Jurkat, Clone E6-1 (cell line): ENCODE measurements around the gene CDC42EP1.
"Not testable (repeated sequence)": the region's sequence is repeated elsewhere in the genome, so short reads cannot be mapped to it uniquely, and the experiment has no call there.

Experiments used
- DNase-seq: peaks from one replicate; pipeline ENCODE4 v3.0.0-alpha.2; 2011; ENCODE audit warnings: low read depth, low spot score
- H3K4me3 ChIP-seq: 2 replicates; pipeline ENCODE4 v1.5.1; 2011; ENCODE audit warnings: mild to moderate bottlenecking, low read length, control low read depth, moderate library complexity

CDC42EP1 gene

DNA sequence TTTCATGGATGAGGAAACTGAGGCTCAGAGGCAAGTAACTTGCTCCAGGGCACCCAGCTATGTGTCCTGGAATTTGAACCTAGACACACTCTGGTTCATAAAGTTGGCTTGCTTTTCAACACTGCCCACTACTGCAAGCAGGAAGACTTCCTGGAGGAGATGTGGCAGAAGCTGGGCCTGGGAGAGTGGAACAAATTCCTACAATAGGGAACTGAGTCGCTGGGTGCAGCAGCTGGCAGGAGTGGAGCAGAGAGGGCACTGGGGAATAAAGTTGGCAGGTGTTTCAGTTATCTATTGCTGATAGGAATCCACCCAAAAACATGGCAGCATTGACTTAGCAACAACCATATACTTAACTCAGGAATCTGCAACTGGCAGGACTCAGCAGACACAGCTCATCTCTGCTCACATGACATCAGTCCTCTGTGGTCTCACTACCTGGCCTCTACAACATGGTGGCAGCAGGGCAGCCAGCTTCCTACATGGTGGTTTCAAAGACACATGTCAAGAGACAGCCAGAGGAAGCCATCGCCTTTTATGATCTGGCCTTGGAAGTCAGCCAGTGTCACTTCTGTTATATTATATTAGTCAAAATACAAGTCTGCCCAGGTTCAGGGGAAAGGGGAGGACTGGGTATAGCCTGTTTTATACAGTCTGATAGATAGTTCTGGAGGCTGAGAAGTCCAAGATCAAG, 30.5 kb upstream of the CDC42EP1 start:
- no peak overlapping the region for H3K4me3 ChIP-seq

GRCh38 chr22:37533995-37534394, 26.3 kb upstream of the CDC42EP1 start:
- no peak for DNase-seq
- no peak overlapping the region for H3K4me3 ChIP-seq

More for the DNA sequence above, 30.5 kb upstream of the CDC42EP1 start:
- DNase-seq, result peak; percentile 41

GRCh38 chr22:37534445-37534844, 25.8 kb upstream of the CDC42EP1 start:
- DNase-seq, result no peak
- H3K4me3 ChIP-seq, result no peak overlapping the region

GRCh38 chr22:37535159-37535558, 25.1 kb upstream of the CDC42EP1 start:
- no peak overlapping the region for H3K4me3 ChIP-seq
- no peak for DNase-seq

GRCh38 chr22:37538590-37539357, 21.5 kb upstream of the CDC42EP1 start:
- H3K4me3 ChIP-seq, result no peak overlapping the region
- DNase-seq, result peak; percentile 82

GRCh38 chr22:37539790-37540189, 20.5 kb upstream of the CDC42EP1 start:
- not testable (repeated sequence) for DNase-seq, H3K4me3 ChIP-seq

- H3K4me3 ChIP-seq, DNase-seq: not testable (repeated sequence)
These were observed 17.9 kb upstream of the CDC42EP1 start for GRCh38 chr22:37542416-37542815.

- no peak for DNase-seq
- no peak overlapping the region for H3K4me3 ChIP-seq
These were observed 17.3 kb upstream of the CDC42EP1 start for GRCh38 chr22:37542959-37543358.

GRCh38 chr22:37544955-37545702, 15.2 kb upstream of the CDC42EP1 start:
- DNase-seq, result no peak
- H3K4me3 ChIP-seq, result no peak overlapping the region

GRCh38 chr22:37545703-37546436, 14.4 kb upstream of the CDC42EP1 start:
- no peak for DNase-seq
- H3K4me3 ChIP-seq, result no peak overlapping the region

GRCh38 chr22:37546437-37547250, 13.6 kb upstream of the CDC42EP1 start:
- H3K4me3 ChIP-seq, result no peak overlapping the region
- DNase-seq, result no peak

DNA sequence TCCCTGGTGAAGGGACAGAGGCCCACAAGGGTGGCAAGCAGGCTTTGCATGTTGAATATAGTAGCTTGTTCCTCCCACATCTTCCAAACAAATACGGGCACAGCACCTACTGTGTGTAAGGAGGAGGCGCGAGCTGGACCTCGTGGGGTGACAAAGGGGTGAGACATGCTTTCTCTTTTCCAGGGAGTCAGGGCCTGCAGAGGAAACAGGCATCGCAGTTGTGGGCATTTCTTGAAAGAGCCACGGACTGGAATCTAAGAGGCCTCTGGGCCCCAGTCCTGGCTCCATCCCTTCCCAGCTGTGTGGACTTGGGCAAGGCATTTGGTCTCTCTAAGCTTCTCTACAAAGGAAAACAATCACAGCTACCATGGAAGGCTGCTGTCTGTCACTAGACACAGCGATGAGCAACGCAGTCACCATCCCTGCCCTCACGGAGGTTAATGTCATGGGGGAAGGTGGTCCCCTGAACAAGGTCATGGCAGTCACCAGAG, 13.0 kb upstream of the CDC42EP1 start:
- no peak overlapping the region for H3K4me3 ChIP-seq
- no peak for DNase-seq

DNA sequence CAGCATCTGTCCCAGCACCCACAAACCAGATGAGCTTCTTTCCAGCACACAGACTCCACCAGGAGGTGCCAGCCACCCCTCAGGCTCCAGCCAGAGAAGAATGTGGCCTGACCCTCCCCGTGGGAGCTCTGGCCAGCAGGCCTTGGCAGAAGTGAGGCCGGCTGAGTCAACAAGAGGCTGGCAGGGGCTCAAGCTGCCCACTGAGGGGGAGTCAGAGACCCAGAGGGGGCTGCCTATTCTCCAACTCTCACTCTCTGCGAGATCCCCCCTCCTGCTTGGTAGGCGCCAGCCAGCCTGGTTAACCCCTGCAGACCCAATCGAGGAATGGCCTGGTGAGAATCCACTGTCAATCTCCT, 10.6 kb upstream of the CDC42EP1 start:
- no peak for DNase-seq
- H3K4me3 ChIP-seq, result no peak overlapping the region

- not testable (repeated sequence) for H3K4me3 ChIP-seq, DNase-seq
These were observed 9.4 kb upstream of the CDC42EP1 start for GRCh38 chr22:37550921-37551320.

DNA sequence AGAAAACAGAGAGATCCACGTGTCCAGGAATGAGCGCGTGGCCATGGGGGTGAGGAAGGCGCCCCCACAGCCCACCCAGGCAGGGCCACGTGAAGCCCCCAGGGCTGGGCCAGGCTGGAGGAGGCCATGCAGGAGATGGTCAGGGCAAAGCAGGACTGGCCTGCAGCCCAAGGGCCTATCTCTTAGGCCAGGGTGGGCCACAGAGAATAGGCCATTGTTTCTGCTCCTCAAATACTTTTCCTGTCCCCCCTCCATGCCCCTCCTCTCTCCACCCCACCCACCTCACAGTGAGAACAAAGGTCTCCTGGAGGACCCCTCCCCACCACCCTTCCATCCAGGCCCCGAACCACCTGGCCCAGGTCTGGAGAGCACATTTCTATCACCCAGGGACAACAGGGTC, 8.3 kb upstream of the CDC42EP1 start:
- H3K4me3 ChIP-seq, result no peak overlapping the region
- DNase-seq, result no peak

DNA sequence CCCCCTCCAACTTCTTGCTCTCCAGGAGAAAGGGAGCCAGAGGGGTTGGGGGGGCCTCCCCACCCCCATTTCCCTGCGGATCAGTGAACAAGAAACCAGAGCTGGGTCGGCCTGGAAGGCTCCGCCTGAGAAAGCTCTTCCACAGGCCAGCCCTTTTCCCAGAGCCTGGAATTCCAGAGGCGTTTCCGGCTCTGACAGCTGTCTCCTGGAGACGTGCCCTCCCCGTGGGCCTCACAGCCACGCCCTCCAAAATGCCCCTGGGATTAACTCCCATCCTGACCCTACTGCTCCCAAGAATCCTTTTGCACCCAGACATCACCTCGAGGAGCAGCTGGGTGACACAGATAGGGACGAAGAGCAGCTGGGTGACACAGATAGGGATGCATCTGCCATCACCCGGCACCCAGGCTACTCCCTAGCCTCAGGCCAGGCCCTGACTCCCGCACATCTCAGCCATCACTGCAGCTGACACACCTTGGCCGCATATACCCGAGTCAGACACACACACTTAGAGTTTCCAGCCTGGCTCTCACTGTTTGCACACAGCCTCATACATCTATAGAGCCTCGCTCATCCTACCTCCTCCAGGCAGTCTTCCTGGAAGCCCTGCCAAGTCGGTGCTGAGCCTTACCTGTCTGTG, 7.6 kb upstream of the CDC42EP1 start:
- DNase-seq, result no peak
- H3K4me3 ChIP-seq, result no peak overlapping the region

- DNase-seq, result no peak
- no peak overlapping the region for H3K4me3 ChIP-seq
These were observed 6.6 kb upstream of the CDC42EP1 start for GRCh38 chr22:37553725-37554124.

- H3K4me3 ChIP-seq, result no peak overlapping the region
- no peak for DNase-seq
These were observed 5.3 kb upstream of the CDC42EP1 start for GRCh38 chr22:37555029-37555428.
